ENCODE results near the gene ZNF500.
A peak's percentile ranks its signal among the peaks of the same experiment; 100 is the strongest.

Gene ZNF500

GRCh38 chr16:4704913-4705312, 62.0 kb downstream of the ZNF500 start:
- no peak for DNase-seq (ENCODE audit: low spot score)

GRCh38 chr16:4704491-4704890, 62.5 kb downstream of the ZNF500 start:
- no peak for DNase-seq (ENCODE audit: low spot score)

- no peak for DNase-seq (ENCODE audit: low spot score)
Measured at GRCh38 chr16:4703906-4704305, 63.1 kb downstream of the ZNF500 start.

- no peak for DNase-seq (ENCODE audit: low spot score)
Measured at GRCh38 chr16:4702466-4702808, 64.5 kb downstream of the ZNF500 start.

- no peak for DNase-seq (ENCODE audit: low spot score)
Measured at GRCh38 chr16:4701791-4702465, 65.0 kb downstream of the ZNF500 start.

GRCh38 chr16:4700997-4701743, 65.8 kb downstream of the ZNF500 start:
- DNase-seq (ENCODE audit: low spot score), result no peak

- DNase-seq (ENCODE audit: low spot score), result peak; percentile 47
Measured at GRCh38 chr16:4700380-4700996, 66.5 kb downstream of the ZNF500 start.

- DNase-seq (ENCODE audit: low spot score), result no peak
Measured at GRCh38 chr16:4699046-4699556, 67.9 kb downstream of the ZNF500 start.

- no peak for DNase-seq (ENCODE audit: low spot score)
Measured at GRCh38 chr16:4698321-4699045, 68.5 kb downstream of the ZNF500 start.
